Stromal cell of bone marrow (primary cell): ENCODE data around the gene TRIM44.
"Not testable (repeated sequence)": the region's sequence is repeated elsewhere in the genome, so short reads cannot be mapped to it uniquely, and the experiment has no call there.

ENCODE experiments used
- DNase-seq: peaks from one replicate; pipeline ENCODE4 v3.0.0-alpha.2; 2012; ENCODE audit warnings: low read depth

The TRIM44 gene

DNA sequence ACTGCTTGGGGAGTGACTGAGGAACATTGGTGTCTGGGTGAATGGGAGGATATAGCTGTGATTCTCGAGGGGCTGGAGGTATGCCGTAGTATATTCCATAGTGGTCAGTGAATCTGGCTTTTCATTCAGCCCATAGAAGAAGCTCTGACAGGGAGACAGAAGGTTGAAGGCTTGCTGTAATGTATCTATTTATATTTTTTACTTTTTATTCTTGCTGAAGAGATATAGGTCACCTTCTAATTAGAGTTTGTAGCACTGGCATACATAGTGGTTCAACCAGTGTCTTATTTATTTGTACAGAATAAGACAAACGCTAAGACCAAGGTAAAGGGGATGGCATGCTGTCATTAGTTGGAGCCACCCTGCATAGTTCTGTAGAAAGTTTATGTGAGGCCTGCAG lies 10.0 kb downstream of the TRIM44 start:
- no peak for DNase-seq

DNA sequence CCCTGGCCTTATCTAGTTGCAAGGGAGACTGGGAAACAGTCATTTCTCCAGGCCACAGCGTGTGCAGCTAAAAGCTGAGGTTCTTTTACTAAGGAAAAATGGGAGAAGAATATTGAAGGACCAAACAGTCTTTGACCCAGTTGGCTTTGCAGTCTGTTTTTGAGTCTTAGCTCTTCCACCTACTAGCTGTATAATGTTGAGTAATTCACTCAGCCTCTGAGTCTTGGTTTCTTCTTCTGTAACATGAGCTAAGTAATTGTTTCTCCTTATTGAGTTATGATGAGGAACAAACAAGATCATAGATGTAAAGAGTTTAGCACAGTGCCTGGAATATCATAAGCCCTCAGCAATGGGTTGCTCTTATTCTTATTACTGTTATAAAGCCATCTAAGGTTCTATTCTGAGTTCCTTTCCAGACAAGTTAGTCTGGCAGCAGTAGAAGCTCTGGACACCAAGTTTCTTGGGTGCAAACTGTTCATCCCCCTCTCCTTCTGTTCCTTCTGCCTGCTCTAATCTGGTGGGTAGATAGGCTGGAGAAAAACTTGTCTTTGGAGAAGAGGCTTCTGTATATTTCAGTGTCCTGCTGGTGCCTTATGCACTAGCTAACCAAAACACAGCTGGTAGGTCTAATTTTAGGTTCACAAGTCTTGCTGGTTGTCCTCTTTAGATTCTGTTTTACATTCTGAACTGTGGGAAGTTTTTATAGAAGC lies 13.5 kb downstream of the TRIM44 start:
- DNase-seq: no peak

DNA sequence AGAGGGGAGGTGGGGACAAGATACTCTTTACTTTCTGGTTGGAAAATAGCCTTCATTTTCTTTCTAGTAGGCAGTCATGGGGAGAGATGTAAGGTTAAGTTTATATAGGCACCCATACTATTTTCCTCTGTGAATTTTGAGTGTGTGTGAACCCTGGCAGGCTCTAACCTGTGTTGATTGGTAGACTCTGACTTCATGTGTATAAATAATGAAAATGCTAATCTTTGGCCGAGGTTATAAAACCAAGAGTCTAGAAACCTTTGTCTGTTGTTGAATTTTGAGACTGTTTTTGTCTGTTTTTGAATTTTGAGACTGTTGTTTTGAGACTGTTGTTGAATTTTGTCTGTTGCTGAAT lies 14.0 kb downstream of the TRIM44 start:
- no peak for DNase-seq

GRCh38 chr11:35677904-35678303 lies 15.3 kb downstream of the TRIM44 start:
- no peak for DNase-seq

GRCh38 chr11:35678471-35678870 lies 15.9 kb downstream of the TRIM44 start:
- no peak for DNase-seq

DNA sequence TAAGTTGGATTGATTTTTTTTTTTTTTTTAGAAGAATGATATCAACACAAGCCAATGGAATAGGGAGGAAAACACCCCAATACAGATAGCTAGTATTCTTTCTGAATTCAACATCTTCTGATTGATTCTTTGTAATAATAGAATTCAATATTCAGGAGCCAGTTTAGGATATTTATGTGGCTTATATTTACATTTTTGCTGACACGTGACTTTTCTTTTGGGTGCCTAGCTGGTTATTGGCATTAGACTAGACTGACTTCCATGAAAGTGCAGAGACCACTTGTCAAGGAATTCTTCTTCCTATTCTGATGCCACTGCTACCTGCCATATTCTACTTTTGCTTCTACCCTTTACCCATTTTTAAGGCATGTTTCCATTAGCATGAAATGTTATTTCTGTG lies 16.4 kb downstream of the TRIM44 start:
- no peak for DNase-seq

GRCh38 chr11:35680506-35680905 lies 17.9 kb downstream of the TRIM44 start:
- DNase-seq: no peak

GRCh38 chr11:35681163-35681767 lies 18.7 kb downstream of the TRIM44 start:
- no peak for DNase-seq

- no peak for DNase-seq
Measured at GRCh38 chr11:35682230-35683173, 19.9 kb downstream of the TRIM44 start.

DNA sequence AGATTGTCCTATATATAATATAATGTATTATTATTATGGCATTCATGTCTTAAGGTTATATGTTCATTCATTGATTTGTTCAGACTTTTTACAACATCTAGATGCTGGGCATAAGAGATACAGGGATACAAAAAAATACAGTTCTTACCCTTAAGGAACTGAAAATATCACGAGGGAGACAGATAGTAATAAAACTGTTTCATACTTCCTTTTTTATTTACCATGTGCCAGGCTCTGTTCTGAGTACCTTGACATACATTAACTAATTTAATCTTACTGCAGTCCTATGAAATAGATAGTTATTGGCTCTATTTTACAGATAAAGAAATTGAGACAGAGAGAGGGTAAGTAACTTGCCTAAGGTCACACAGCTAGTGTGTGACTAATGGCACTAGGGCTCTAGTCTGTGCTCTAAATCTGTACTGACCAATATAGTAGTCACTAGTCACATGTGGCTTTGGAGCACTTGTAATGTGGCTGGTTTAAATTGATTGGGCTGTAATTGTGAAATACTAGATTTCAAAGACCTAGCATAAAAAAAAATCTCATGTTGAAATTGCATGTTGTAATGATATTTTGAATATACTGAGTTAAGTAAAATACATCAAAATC lies 21.3 kb downstream of the TRIM44 start:
- peak; percentile 44 for DNase-seq

GRCh38 chr11:35688023-35688422 lies 25.4 kb downstream of the TRIM44 start:
- no peak for DNase-seq

GRCh38 chr11:35689081-35689996 lies 26.8 kb downstream of the TRIM44 start:
- no peak for DNase-seq

- no peak for DNase-seq
Measured at GRCh38 chr11:35702126-35702525, 39.6 kb downstream of the TRIM44 start.

GRCh38 chr11:35709376-35709775 lies 46.8 kb downstream of the TRIM44 start:
- no peak for DNase-seq

DNA sequence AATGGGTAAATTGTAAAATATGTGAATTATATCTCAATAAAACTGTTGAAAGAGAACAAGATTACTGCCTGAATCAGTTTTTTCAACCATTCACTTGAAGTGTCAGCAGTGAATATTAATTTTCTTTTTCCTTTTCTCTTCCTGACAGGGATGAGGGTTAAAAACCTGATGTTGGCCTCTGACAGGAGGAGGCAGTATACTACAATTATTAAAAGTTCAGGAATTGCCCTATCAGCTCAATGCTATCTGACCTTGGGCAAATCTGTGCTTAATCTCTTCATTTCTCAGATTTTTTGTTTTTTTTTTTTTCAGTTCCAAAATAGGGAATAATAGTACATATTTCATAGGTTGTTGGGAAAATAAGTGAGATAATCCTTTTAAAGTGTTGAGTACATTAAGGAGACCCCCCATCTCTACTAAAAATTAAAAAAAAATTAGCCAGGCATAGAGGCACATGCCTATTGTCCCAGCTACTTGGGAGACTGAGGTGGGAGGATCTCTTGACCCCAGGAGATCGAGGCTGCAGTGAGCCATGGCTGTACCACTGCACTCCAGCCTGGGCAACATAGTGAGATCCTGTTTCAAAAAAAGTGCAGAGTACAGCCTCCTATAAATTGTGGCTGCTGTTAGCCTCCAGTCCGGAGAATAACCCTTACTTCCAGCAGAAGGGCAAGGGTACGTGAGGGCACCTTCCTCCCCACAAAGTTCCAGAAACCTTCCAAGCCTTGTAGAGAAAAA lies 48.8 kb downstream of the TRIM44 start:
- no peak for DNase-seq

- DNase-seq: no peak
Measured at GRCh38 chr11:35711924-35712323, 49.3 kb downstream of the TRIM44 start.

DNA sequence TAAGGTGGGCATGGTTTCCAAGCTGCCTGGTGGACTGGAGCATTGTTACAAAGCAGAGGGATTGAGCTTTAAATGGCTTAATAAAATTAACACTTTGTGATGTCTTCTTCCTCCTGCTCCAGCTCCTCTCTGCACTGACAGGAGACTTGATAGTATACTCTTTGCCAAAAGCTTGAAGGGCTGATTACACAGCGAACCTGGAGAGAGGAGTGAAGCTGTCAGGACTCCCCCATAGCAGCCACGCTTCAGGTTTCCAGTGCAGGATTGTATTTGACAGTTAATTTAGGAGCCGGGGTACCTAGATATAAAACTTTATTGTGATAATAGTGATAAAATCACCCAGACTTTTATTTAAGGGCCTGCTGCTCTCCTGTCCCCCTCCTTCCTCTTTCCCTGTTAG lies 50.0 kb downstream of the TRIM44 start:
- no peak for DNase-seq

GRCh38 chr11:35714882-35715627 lies 52.5 kb downstream of the TRIM44 start:
- peak; percentile 81 for DNase-seq

GRCh38 chr11:35715677-35716076 lies 53.1 kb downstream of the TRIM44 start:
- DNase-seq: not testable (repeated sequence)

DNA sequence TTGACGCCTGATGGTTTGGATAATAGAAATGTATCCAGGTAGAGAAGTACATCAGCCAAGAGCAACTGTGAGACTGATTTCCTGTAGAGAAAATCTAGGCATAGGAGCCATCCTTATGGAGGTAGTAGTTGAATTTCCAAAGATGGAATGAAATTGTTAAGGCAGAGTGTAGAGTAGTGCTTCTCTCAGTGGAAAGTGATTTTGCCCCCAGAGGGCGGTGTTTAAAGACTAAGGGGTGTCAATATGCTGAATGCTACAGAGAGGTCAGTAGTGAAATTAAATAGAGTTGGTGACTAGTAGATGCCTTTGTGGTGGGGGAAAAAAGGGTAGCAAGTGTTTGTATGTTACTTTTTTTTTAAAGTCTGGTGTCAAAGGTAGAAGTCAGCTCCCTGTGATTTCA lies 54.5 kb downstream of the TRIM44 start:
- no peak for DNase-seq
